Measurements from ENCODE around the gene MTF2.
"Not testable (repeated sequence)": the region's sequence is repeated elsewhere in the genome, so short reads cannot be mapped to it uniquely, and the experiment has no call there.

MTF2 gene

DNA sequence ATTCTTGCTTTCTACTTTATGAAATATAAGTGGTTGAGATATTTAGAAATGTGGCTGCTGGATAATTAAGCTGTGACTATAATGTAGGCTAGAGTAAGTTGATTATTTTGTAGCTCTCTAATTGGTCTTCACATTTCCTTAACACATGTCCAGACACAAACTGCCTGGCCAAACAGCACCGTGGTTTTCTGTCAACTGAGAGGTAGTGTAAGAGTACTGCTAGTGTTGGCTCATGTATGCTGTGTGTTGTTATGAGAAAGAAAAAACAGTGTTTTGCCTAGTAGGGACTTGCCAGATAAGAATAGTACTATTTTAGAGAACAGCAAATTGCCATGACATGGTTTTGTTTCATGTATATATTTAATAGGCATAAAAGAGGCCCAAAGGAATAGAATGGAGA lies 64.1 kb downstream of the MTF2 start:
- DNase-seq (ENCODE audit: low read depth), result no peak

GRCh38 chr1:93143769-93144168 lies 64.7 kb downstream of the MTF2 start:
- DNase-seq (ENCODE audit: low read depth), result no peak

DNA sequence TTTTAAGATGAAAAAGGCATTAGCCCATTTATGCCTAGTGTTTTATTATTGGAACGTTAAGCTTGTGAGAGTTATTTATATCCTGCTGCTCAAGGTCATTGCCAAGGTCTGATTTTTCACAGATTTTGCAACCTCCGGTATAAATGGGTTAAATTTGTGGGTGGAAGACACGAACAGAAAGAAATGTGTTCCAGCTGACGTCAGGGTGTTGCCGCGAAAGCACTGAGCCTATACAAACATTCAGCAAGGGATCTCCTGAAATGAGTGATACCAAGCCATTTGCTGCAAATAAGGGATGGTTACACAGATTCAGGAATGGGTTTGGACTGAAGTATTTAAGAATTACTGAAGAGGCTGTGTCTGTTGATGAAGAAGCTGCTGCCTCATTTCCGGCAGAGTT lies 68.9 kb downstream of the MTF2 start:
- no peak for DNase-seq (ENCODE audit: low read depth)

- DNase-seq (ENCODE audit: low read depth), result no peak
Measured at GRCh38 chr1:93150729-93151128, 71.6 kb downstream of the MTF2 start.

DNA sequence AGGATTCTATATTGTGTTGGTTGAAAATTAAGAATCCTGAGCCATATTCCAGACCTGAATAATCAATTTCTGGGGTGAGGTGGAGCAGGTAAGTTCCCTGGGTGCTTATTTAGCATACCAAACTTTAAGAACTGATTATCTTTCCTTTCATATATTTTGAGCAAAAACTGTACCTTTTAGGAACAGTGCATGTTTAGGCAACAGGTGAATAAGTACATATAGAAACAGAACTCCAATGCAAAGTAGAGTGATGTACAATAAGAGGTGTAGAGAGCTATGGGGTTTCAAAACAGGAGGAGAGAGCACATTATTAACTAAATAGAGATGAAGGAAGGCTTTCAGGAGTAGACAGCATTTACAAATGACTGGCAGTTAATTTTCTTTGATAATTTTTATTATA lies 72.4 kb downstream of the MTF2 start:
- no peak for DNase-seq (ENCODE audit: low read depth)

DNA sequence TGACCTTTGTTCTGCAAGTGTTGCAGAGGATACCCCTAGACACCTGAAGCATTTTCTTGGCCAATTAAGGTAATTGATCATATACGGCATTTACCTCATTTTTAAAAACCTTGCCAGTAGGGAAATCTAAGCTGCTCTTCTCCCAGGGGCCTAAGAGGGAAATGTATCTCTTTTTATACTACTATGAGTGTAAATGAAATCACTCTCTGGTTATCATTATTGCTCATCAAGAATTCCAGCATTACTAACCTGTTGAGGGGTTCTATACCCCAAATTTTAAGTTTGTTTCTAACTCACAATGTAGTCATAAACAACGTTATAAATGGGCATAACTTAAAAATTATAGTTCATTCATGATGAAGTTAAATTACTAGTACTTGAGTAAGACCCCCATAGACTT lies 73.8 kb downstream of the MTF2 start:
- DNase-seq (ENCODE audit: low read depth), result no peak

- no peak for DNase-seq (ENCODE audit: low read depth)
Measured at GRCh38 chr1:93154898-93155297, 75.8 kb downstream of the MTF2 start.

DNA sequence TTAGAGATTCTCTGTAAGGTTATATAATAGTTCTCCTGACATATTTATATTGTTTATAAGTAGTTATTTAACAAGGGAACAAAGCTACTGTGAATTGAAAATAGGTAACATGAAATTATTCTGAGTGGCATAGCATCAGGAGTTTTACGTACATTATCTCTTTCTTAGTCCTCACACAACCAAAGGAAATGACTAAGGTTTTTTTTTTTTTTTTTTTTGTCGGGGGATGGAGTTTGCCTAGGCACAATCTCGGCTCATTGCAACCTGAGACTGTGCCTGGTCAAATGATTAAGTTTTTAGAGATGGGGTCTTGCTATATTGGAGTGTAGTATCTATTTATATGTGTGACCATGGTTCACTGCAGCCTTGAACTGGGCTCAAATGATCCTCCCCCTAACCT lies 76.3 kb downstream of the MTF2 start:
- DNase-seq (ENCODE audit: low read depth), result no peak

GRCh38 chr1:93159337-93159736 lies 80.3 kb downstream of the MTF2 start:
- no peak for DNase-seq (ENCODE audit: low read depth)

DNA sequence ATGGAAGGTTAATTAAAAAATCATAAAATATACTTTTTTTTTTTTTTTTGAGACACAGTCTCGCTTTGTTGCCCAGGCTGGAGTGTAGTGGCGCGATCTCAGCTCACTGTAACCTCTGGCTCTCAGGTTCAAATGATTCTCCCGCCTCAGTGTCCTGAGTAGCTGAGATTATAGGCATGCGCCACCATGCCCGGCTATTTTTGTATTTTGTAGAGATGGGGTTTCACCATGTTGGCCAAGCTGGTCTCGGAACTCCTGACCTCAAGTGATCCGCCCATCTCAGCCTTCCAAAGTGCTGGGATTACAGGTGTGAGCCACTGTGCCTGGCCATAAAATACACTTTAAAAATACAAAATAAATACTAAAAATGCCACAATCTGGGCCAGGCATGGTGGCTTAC lies 84.2 kb downstream of the MTF2 start:
- DNase-seq (ENCODE audit: low read depth), result not testable (repeated sequence)

DNA sequence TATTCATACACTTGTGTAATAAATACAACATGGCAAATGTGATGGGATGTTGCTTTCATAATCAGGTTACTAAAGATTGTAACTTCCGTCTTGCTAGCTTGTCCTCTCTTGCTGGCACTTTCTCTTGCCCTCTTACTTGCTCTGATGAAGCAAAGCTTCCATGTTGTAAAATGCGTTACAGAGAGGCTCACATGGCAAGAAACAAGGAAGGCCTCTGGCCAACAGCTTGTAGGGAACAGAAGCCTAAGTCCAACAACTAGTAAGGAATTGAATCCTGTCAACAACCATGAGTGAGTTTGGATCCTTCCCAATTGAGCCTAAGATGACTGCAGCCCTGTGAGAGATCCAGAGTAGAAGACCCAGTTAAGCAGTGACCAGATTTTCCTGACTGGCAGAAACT lies 85.7 kb downstream of the MTF2 start:
- DNase-seq (ENCODE audit: low read depth), result no peak

GRCh38 chr1:93165895-93166294 lies 86.8 kb downstream of the MTF2 start:
- DNase-seq (ENCODE audit: low read depth), result not testable (repeated sequence)

DNA sequence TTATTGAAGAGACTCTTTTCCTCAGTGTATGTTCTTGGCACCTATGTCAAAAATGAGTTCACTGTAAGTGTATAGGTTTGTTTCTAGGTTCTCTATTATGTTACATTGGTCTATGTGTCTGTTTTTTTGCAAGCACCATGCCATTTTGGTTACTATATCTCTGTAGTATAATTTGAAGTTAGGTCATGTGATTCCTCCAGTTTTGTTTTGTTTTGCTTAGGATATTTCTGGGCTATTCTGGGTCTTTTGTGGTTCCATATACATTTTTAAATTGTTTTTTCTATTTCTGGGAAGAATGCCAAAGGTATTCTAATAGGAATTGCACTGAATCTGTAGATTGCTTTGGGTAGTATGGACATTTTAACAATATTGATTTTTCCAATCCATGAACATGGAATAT lies 87.9 kb downstream of the MTF2 start:
- no peak for DNase-seq (ENCODE audit: low read depth)

DNA sequence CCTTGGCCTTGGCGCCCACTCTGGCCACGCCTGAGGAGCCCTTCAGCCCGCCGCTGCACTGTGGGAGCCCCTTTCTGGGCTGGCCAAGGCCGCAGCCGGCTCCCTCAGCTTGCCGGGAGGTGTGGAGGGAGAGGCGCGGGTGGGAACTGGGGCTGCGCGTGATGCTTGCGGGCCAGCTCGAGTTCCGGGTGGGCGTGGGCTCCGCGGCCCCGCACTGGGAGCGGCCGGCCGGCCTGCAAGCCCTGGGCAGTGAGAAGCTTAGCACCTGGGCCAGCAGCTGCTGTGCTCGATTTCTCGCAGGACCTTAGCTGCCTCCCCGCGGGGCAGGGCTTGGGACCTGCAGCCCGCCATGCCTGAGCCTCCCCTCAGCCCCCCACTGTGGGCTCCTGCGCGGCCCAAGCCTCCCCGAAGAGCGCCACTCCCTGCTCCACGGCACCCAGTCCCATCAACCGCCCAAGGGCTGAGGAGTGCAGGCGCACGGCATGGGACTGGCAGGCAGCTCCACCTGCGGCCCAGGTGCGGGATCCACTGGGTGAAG lies 91.1 kb downstream of the MTF2 start:
- not testable (repeated sequence) for DNase-seq (ENCODE audit: low read depth)

GRCh38 chr1:93171549-93172034 lies 92.5 kb downstream of the MTF2 start:
- no peak for DNase-seq (ENCODE audit: low read depth)

DNA sequence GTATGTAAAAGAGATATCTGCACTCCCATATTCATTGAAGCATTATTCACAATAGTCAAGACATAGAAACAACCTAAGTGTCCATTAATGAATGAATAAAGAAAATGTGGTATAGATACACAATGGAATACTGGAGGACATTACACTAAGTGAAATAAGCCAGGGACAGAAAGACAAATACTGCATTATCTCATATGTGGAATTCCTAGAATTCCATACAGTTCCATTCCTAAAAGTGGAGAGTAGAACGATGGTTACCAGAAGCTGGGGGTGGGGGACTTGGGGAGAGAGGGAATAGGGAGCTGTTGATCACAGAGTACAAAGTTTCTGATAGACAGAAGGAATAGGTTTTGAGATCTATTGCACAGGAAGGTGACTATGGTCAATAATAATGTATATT lies 93.7 kb downstream of the MTF2 start:
- DNase-seq (ENCODE audit: low read depth), result no peak

DNA sequence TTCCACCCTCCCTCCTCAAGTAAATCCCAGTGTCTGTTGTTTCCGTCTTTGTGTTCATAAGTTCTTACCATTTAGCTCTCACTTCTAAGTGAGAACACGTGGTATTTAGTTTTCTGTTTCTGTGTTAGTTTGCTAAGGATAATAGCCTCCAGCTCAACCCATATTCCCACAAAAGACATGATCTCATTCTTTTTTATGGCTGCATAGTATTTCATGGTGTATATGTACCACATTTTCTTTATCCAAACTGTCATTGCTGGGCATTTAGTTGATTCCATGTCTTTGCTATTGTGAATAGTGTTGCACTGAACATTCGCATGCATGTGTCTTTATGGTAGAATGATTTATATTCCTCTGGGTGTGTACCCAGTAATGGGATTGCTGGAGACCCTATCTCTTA lies 95.6 kb downstream of the MTF2 start:
- not testable (repeated sequence) for DNase-seq (ENCODE audit: low read depth)

DNA sequence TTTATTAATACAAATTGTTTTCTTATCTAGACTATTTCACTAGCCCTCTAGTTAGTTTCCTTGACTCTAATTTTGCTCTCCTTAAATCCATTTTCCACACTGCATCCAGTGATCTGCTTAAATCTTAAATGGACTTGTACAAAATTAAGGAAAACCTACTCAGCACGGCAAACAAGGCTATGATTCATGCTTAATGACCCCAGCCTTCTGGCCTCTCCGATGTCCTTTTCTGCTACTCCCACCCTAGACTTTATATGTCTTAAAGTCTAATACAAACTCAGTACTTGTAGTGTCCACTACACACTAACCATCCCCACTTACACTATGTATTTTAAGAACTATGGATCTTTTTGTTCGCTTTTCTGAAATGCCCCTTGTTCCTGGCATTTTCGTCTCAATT lies 98.9 kb downstream of the MTF2 start:
- DNase-seq (ENCODE audit: low read depth), result no peak

DNA sequence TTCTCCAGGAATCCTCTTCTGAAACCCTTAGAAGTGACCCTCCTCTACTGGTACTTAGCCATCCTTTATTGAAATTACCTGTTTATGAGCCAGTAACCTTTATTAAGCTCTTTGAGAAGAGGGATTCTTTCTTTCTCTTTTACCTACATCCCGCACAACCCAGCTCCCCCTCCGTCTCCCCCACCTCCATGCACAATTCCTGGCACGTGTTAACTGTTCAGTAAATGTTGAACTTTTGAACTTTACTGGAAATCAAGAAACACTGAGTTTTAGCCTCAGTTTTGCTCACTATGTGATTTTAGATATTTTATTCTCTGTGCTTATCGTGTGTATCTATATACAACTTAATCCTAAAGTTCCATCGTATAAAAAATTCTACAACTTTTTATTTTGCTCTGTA lies 99.3 kb downstream of the MTF2 start:
- DNase-seq (ENCODE audit: low read depth), result no peak

DNA sequence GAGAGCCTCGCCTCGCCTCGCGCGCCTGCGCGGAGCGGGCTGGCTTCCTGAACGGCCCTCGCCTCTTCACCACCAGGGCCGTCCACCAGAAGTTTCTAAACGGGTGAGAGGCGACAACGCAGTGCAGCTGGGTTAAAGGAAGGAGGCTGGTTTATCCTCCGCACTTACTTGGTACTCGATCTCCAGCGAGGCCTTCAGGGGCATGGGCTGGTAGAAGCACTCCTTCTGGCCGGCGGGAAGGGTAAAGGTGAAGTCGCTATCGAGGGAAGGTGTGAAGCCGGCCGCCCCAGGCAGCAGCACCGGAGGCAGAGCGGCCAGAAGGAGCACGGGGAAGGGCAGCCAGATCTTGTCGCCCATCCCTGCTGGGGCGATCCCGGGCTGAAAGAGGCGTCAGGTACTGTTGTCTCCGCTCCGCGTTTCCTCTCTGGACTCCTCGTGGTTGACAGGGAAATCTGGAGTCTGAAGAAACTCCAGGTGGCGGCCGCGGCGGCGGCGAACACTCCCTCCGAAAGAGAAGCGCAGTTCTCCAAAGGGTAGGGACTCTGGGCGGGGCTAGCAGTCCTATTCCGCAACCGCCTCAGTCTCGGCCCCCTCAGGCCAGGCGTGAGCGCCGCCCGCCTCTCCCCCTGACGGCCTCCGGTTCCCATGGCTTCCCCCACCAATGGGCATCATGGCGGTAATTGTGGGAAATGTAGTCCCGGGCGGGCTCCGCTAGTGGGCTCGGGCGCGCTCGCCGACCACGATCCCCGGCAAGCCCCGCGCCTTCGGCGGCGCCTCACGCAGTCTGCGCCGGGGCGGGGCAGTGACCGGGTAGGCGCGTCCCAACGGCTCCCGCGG lies 101.0 kb downstream of the MTF2 start, which contains the start of gene TMED5:
TSS of gene TMED5 (minus strand) at position 528 of the 837 bp plus-strand sequence. CDS start at position 357, 171 bp downstream.
- peak; percentile 91 for DNase-seq (ENCODE audit: low read depth)

DNA sequence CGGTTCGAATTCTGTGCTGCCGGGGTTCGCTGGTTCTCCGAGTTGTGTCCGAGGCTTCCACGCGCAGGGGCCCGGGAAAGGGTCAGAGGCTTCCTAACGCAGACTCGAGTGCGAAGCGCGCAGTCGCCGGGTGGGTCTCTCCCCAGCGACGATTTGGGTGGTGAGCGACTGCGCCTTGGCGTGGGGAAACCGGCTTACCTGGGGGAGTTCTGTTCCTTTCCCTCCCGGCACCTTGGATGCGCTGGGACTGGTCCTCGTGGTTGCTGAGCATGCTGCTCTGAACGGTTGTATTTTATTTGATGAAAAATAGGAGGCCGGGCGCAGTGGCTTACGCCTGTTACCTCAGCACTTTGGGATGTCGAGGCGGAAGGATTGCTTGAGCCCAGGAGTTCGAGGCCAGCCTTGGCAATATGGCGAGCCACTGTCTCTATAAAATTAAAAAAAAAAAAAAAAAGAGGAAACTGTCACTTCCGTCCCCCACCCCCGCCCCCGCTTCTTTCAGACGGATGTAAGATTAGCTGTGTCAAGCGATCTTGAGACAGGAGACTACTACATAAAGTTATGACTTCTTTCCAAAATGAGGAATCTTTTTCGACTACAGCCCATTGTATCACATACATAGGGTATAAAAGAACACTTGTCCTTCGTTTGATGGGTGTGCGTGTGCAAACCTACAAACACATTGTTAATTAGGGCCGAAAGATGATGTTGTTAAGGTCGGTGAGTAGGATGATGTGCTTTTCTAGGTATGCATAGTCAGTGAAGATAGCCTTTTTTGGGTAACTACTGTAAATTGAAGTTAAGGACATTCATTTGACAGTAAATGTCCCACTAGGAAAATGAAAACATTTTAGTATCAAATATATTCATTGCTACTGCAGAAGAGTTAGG lies 101.9 kb downstream of the MTF2 start, which contains the start of gene CCDC18:
TSS of gene CCDC18 (plus strand) at position 2 of the 891 bp plus-strand sequence. CDS start 2,638 bp downstream, outside the sequence.
- DNase-seq (ENCODE audit: low read depth), result no peak

- no peak for DNase-seq (ENCODE audit: low read depth)
Measured at GRCh38 chr1:93186667-93187066, 107.6 kb downstream of the MTF2 start.
